Smooth muscle cell (in vitro differentiated cells): ENCODE data around the gene UGT2A1. TPM values are rescaled to one million over a fixed set of nuclear protein-coding genes. Genes with fewer than 3 reads are reported as not detected.

ENCODE experiments used
- DNase-seq: peaks from one replicate; lab custom pipeline; 2025; ENCODE audit not compliant: unreplicated experiment; lab: John Stamatoyannopoulos, UW
- H2AFZ ChIP-seq: fragments of 200-600 bp; sonication (generic); 2 replicates; pipeline ENCODE4 v1.6.0; 2016; ENCODE audit warnings: antibody characterized with exemption, low read depth, mild to moderate bottlenecking
- H3F3A ChIP-seq: fragments of 200-600 bp; sonication (generic); 2 replicates; pipeline ENCODE4 v1.6.0; 2017; ENCODE audit warnings: antibody characterized with exemption, low read depth
- H3K27ac ChIP-seq: fragments of 200-600 bp; sonication (generic); 2 replicates; pipeline ENCODE4 v1.5.1; 2016; ENCODE audit warnings: low read depth, mild to moderate bottlenecking
- H3K27me3 ChIP-seq: fragments of 200-600 bp; sonication (generic); 2 replicates; pipeline ENCODE4 v1.6.1; 2016; ENCODE audit warnings: low read depth, mild to moderate bottlenecking
- H3K36me3 ChIP-seq: fragments of 200-600 bp; sonication (generic); 2 replicates; pipeline ENCODE4 v1.5.1; 2016; ENCODE audit warnings: low read depth
- H3K4me1 ChIP-seq: fragments of 200-600 bp; sonication (generic); 2 replicates; pipeline ENCODE4 v1.5.1; 2016; ENCODE audit warnings: low read depth
- H3K4me2 ChIP-seq: fragments of 200-600 bp; sonication (generic); 2 replicates; pipeline ENCODE4 v1.6.0; 2016; ENCODE audit warnings: mild to moderate bottlenecking
- H3K4me3 ChIP-seq: fragments of 200-600 bp; sonication (generic); 2 replicates; pipeline ENCODE4 v1.5.1; 2016; ENCODE audit warnings: mild to moderate bottlenecking
- H3K79me2 ChIP-seq: fragments of 200-600 bp; sonication (generic); 2 replicates; pipeline ENCODE4 v1.6.0; 2016; ENCODE audit warnings: low read depth, mild to moderate bottlenecking
- H3K9ac ChIP-seq: fragments of 200-600 bp; sonication (generic); 2 replicates; pipeline ENCODE4 v1.6.0; 2016; ENCODE audit warnings: low read depth
- H3K9me3 ChIP-seq: fragments of 200-600 bp; sonication (generic); replicated peaks from 2 replicates; pipeline ENCODE4 v1.5.1; 2016; ENCODE audit warnings: low read depth
- H4K20me1 ChIP-seq: fragments of 200-600 bp; sonication (generic); 2 replicates; pipeline ENCODE4 v1.6.0; 2016; ENCODE audit warnings: low read depth
- CTCF ChIP-seq: fragments of 200-600 bp; sonication (generic); IDR thresholded peaks from 2 replicates; pipeline ENCODE4 v1.5.1; 2017; ENCODE audit warnings: borderline replicate concordance, mild to moderate bottlenecking, antibody characterized with exemption; ENCODE audit not compliant: insufficient read depth, poor library complexity, severe bottlenecking
- WGBS: methylation state at CpG from one replicate; pipeline ENCODE4 v1.1.7; 2016; ENCODE audit warnings: low lambda C conversion rate; 5-methylcytosine and 5-hydroxymethylcytosine counted together
- polyA plus RNA-seq: library from polyadenylated mRNA; unstranded; fragments of >200 nt; fragmentation: Nextera tagmentation; extraction: Ambion mirVana; gene quantifications from 2 replicates; pipeline ENCODE4 v1.2.1, GENCODE V29; 2016
- total RNA-seq: library from RNA; depleted of rRNA; stranded (reverse); fragments of >200 nt; gene quantifications from 2 replicates; pipeline ENCODE4 v1.2.3, GENCODE V29; 2014

The UGT2A1 gene
- total and polyA plus RNA-seq, 2 experiments from 2014 or later: not detected

DNA sequence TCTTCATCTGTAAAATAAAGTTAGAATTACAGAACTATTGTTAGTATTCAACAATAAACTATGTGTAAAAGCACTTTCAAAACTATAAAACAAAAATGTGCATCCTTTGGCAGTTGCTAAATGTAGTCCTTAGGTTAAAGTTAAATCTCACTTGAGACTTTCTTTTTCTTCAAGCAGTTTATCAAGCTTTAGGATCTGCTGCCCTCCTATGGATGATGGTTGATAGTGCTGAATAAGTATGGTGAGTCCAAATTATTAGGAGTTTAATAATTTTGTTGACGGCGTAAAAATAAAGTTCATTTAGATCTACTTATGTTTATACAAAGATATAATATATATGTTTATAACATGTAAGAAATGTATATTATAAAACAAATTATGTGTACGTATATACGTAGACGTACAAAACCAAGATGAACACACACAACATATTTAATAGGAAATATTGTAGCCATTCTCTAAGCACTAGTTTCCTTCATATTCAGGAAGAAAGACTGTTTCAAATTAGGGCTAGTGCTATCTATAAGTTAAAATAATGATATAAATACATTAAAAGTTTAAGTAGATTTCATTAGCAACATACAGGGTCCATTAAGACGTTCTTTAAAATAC lies 35.9 kb downstream of the UGT2A1 start:
- no peaks in the 10 kb centered on the region for H3K79me2 ChIP-seq

DNA sequence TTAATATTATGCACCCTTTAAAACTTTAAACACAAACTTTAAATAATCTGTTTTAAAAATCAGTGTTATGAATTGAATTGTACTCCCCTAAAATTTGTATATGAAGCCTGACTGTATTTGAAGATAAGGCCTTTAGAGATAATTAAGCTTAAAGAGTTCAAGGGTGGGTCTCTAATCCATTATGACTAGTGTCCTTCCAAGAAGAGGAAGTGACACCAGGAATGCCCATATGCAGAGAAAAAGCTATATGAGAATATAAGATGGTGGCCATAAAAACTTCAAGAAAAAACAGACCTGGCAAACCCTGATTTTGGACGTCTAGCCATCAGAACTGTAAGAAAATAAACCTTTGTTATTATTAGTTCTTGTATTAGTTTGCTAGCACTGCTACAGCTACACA lies 42.6 kb downstream of the UGT2A1 start:
- H3K36me3 ChIP-seq: no peaks in the 10 kb centered on the region
- no peak overlapping the region for H3K27ac ChIP-seq
- H3K4me1 ChIP-seq: no peaks in the 10 kb centered on the region
- no peaks in the 10 kb centered on the region for H3K79me2 ChIP-seq
- WGBS: 56% methylated on average over 1 of the region's 1 CpG
- no peaks in the 10 kb centered on the region for H3F3A ChIP-seq
- no peak for DNase-seq
- no peak overlapping the region for H3K9ac ChIP-seq
- H3K27me3 ChIP-seq: no peaks in the 10 kb centered on the region
- no peak overlapping the region for H3K4me2 ChIP-seq
- TF ChIP-seq CTCF: no peak
- H4K20me1 ChIP-seq: no peaks in the 10 kb centered on the region
- no peak overlapping the region for H3K4me3 ChIP-seq
- no peak overlapping the region for H2AFZ ChIP-seq
- H3K9me3 ChIP-seq: no peaks in the 10 kb centered on the region

More for the DNA sequence above, 35.9 kb downstream of the UGT2A1 start:
- Histone ChIP-seq H4K20me1 (no peaks in the 10 kb centered on the region), H3K36me3 (no peaks in the 10 kb centered on the region), H2AFZ (peak overlapping the region; percentile 22), H3K9me3 (peaks cover 2% of the 10 kb centered on the region), H3K27ac (no peak overlapping the region), H3K27me3 (no peaks in the 10 kb centered on the region), H3K4me2 (no peak overlapping the region), H3K9ac (no peak overlapping the region), H3K4me1 (no peaks in the 10 kb centered on the region), H3K4me3 (no peak overlapping the region), H3F3A (no peaks in the 10 kb centered on the region)
- 78% methylated on average over 6 of the region's 6 CpGs for WGBS
- TF ChIP-seq CTCF: peak; percentile 82
- no peak for DNase-seq

DNA sequence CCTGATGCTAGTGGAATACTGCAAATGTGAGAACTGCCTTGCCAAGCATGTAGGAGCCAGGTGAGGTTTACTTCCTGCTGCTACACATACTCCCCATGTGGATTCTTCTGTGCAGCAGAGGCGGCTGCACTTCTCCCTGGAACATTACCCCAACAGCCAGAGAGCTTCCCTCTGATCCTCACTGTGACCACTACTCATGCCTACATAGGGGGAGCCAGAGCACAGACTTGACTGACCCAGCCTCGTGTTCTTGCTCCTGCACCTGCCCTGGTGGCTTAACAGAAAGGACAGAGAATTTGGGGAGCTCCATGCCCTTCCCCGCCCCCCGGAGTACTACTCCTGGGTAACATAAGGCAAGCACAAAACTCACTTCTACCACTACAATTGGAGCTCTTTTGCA lies 52.0 kb downstream of the UGT2A1 start:
- Histone ChIP-seq H3K27me3 (no peaks in the 10 kb centered on the region), H3K9ac (no peak overlapping the region), H3K4me3 (no peak overlapping the region), H3K4me2 (no peak overlapping the region), H3K36me3 (no peaks in the 10 kb centered on the region), H3K4me1 (no peaks in the 10 kb centered on the region), H3F3A (no peaks in the 10 kb centered on the region), H2AFZ (no peak overlapping the region), H3K79me2 (no peaks in the 10 kb centered on the region), H4K20me1 (no peaks in the 10 kb centered on the region), H3K9me3 (no peaks in the 10 kb centered on the region), H3K27ac (no peak overlapping the region)
- TF ChIP-seq CTCF: no peak
- DNase-seq: no peak
- 54% methylated on average over 4 of the region's 4 CpGs for WGBS

DNA sequence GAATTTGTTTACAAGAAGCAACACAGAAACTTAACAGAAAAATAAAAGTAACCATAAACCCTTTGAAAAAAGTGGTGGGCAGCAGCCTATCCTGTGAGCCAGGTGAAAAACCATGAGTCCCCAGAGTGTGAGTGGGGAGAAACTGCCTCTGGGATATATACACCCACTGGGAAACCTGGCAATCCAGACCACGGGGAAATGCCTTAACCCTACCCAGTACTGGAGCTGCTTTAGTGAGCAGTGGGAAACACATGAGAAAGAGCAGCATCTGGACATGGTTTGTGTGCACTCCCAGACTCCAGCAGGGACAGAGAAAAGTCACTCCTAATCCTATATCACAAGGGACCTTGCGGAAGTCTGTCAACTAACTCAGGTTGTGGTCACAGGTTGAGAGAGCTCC lies 53.0 kb downstream of the UGT2A1 start:
- no peak for DNase-seq
- Histone ChIP-seq H3K4me1 (no peaks in the 10 kb centered on the region), H3K4me2 (no peak overlapping the region), H2AFZ (no peak overlapping the region), H3K9ac (no peak overlapping the region), H3F3A (no peaks in the 10 kb centered on the region), H3K27me3 (no peaks in the 10 kb centered on the region), H3K9me3 (no peaks in the 10 kb centered on the region), H4K20me1 (no peaks in the 10 kb centered on the region), H3K4me3 (no peak overlapping the region), H3K36me3 (no peaks in the 10 kb centered on the region), H3K79me2 (no peaks in the 10 kb centered on the region), H3K27ac (no peak overlapping the region)
- no peak for TF ChIP-seq CTCF
- 69% methylated on average over 2 of the region's 2 CpGs for WGBS
